ENCODE results near the gene DUSP1.

The DUSP1 gene

GRCh38 chr5:172719211-172719610 lies 51.8 kb downstream of the DUSP1 start:
- no peak for DNase-seq

DNA sequence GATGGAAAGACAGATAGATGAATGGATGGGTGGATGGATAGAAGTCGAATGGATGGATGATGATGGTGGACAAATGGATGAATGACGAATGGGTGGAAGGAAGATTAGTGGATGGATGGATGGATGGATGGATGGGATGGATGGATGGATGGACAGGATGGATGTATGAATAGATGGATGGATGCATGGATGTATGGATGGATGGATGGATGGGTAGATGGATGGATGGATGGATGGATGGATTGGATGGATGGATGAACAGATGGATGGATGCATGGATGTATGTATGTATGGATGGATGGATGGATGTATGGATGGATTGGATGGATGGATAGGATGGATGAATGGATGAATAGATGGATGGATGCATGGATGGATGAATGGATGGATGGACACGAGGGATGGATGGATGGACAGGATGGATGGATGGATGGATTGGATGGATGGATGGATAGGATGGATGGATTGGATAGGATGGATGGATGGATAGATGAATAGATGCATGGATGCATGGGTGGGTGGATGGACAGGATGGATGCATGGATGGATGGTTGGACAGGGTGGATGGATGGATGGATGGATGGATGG lies 52.4 kb downstream of the DUSP1 start:
- no peak for DNase-seq

Measured in stimulated activated naive CD4-positive, alpha-beta T cell treated with Interleukin-2 at 50 U/mL for 16 hours (primary cell).